GM12872 (cell line): ENCODE measurements around the gene HADHA.

ENCODE experiments used
- TF ChIP-seq, protein P1 (sequence below): IDR thresholded peaks from 3 replicates; pipeline ENCODE4 v1.5.1; 2011; ENCODE audit warnings: low read depth, mild to moderate bottlenecking, low read length, moderate library complexity; ENCODE audit not compliant: insufficient read depth

Gene HADHA

DNA sequence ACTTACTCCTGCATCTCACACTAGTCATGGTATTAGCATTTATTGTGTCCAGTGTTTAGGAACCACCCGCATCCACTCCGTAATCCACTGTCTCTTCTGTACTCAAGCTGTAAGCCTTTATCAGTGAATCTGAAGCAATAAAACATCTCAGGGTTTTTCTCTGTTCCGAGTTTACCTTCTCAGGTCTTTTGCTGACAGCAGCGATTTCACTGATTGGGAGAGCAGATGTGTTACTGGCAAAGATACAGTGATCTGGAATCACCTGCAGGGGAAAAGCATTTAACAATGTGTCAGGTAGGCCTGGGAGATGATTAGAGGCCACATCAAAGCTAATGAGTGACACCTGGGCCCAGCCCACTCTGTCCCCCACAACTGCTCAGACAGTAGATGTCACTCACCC is 46.9 kb downstream of the HADHA start:
- TF ChIP-seq, protein P1, sequence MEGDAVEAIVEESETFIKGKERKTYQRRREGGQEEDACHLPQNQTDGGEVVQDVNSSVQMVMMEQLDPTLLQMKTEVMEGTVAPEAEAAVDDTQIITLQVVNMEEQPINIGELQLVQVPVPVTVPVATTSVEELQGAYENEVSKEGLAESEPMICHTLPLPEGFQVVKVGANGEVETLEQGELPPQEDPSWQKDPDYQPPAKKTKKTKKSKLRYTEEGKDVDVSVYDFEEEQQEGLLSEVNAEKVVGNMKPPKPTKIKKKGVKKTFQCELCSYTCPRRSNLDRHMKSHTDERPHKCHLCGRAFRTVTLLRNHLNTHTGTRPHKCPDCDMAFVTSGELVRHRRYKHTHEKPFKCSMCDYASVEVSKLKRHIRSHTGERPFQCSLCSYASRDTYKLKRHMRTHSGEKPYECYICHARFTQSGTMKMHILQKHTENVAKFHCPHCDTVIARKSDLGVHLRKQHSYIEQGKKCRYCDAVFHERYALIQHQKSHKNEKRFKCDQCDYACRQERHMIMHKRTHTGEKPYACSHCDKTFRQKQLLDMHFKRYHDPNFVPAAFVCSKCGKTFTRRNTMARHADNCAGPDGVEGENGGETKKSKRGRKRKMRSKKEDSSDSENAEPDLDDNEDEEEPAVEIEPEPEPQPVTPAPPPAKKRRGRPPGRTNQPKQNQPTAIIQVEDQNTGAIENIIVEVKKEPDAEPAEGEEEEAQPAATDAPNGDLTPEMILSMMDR = no peak

DNA sequence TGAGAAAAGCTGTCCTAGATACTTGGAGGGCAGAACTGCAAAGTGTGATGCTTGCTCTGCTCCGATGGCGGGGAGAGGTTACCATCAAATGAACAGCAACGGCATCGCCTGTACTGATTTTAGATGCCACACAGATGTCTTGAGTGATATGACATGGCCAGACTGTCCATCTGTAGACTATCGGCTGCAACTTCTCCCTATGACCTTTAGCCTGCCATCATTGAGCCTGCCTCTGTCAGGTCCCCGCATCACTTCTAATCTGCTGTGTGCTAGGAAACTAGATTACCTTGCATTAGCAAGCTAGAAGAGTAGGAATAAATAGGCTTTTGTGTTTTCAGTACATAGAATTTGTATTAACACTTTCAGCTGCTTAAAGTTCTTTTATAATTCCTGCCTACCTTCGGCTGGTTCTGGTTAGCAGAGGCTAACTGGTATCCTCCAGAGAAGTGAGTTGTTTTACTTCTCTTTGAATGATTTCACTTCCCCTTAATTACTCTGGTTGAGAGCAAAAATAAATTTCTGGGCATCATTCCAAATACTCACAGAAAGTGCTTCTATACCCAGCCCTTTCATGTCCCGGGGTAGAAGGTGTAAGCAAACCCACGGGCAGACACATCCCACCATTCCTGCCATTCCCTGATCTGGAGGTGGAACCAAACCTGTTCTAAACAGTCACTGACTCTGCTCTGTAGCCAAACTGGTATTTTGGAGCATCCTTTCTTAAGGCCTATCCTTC is 47.6 kb downstream of the HADHA start:
- TF ChIP-seq, protein P1 = no peak

DNA sequence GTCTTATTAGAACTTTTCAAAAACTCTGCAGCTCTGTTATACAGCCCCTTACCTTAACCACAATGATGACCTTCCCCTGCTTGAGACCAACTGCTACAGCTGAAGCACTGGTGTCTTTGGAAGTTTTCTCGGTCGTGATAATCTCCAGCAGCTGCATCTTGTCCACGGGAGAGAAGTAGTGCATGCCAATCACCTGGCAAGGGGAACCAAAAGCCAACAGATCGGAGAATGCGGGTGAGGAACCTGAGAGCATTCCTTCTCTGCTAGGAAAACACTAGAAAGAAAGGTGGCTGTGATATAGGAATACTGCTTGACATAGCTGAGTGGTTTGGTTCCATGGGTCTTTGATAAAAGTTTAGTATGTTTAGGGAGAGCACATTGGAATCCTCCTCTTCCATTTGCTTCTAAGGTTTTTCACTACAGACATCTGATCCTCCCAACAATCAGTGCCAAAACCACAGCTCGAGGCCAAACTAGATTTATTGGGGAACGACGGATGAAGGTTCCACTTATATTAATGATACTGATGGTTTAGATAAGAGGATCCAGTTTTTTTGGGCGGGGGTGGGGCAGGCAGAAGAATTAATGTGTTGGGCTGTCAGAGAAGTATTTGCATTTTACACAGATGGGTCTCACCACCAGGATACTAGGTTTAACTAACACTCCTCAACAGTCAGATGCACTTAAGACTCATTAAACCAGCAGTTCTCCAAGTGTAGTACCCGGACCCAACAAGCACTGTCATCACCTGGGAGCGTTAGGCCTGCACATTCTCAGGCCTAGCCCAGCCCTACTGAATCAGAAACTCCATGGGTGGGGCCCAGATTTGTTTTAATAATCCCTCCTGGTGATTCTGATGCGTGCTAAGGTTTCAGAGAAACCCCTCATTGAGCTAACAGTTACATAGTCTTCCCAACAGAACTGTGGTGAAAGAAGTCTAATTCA is 49.1 kb downstream of the HADHA start:
- TF ChIP-seq, protein P1 = no peak

DNA sequence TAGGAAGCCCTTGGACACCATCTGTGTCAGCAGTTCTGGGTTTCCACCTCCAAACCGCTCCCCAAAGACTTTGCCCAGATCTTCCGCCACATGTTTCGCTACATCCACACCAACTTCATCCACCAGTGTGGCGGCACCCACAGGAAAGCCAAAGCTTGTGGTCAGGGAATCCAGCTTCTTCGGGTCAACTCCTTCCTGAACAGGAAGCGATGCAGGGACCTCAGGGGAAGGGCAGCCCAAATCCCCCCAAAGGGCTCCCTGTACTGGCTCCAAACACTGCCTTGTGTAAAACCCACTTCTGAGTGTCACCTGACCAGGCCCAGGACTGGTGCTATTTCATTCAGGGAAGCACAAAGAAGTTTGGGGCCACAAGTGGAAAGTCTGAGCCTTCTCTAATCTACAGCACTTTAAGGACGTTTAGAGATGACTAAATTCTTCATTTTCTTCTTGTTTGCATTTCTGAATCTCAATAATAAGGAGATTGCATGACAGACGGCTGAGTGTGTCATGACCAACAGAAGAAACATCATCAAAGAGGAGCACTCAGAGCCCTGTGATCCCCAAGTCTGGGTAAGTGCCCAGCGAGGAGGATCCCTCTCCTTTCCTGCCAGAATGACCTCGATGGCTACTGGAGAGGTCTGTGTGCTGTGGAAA is 50.7 kb downstream of the HADHA start:
- TF ChIP-seq, protein P1 = no peak

DNA sequence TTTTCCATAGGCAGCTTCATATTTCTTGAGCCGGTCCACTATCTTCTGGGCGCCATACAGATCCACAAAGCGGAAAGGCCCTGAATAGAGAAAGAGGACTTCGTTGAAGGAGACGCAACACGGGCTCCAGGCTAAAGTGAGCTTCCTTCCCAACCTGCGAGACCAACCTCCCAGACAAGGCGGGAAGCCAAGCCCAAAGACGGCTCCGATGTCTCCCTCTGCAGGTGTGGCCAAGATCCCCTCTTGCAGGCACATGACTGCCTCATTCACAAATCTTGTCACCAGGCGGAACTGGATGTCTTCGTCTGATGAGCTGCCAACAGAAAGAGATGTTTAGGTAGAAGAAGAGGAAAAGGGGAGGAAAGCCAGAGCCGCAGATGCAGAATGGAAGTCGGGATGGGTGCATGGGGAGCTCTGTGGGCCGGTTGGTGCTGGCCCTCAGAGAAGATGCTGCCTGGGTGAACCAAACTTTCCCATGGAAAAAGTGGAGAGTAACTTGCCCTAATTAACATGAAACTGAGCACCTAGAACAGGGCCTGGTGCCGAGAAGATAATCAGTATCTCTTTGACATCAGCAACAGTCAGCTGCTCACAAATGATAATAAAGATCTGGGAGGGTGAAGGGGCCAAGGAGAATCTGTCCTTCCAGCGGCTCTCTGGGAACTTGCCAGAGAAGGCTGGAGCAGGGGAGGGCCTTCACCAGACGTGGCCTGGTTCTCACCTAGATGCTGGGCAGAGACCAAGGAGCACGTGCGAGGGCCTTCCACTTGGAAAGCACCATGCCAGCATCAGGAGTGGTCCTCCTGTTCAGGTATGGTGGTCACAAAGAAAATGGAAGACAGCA is 52.9 kb downstream of the HADHA start:
- TF ChIP-seq, protein P1 = no peak

DNA sequence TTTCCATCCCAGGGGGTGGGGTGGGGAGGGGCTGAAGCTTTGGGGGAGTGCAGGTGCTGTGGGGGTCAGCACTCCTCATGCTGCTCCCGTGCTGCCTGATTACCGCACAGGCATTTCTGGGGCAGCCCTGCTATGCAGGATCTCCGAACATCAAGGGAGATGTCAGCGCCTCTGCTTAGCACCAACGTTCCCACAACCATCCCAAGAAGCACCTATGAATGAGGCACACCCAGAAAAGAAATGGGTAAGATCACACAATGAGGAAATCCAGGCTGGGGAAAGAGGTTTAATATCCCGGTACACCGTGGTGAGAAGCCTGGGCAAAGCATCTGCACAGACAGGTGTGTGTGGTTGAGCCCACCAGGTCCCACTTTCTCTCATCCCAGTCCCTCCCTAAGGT is 54.1 kb downstream of the HADHA start:
- TF ChIP-seq, protein P1 = no peak
